HG03460 (cell line): ENCODE data around the gene PCBP4.
"Not testable (repeated sequence)": the region's sequence is repeated elsewhere in the genome, so short reads cannot be mapped to it uniquely, and the experiment has no call there.

Experiments used
- ATAC-seq: cut with Tn5 transposase; IDR thresholded peaks from one replicate; pipeline ENCODE4 v1.9.1; 2021; ENCODE audit not compliant: unreplicated experiment

PCBP4 gene

DNA sequence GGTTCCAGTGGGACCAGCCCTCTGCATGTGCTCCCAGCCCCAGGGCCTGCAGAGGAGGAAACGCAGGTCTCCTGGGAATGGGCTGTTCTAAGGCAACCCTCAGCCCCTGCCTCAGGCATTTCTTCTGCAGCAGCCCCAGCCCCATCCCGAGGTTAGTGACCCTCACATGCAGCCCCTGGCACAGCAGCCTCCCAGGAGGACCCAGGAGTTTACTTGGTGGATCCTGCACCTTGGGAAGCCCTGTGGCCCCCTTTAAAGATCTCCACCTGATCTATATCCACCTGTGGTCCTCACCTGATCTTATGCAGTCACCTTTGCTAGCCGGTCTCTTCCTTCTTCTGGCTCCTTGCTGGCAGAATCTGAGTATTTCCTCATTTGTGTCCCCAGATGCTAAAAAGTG lies 38.3 kb downstream of the PCBP4 start:
- ATAC-seq, result not testable (repeated sequence)

DNA sequence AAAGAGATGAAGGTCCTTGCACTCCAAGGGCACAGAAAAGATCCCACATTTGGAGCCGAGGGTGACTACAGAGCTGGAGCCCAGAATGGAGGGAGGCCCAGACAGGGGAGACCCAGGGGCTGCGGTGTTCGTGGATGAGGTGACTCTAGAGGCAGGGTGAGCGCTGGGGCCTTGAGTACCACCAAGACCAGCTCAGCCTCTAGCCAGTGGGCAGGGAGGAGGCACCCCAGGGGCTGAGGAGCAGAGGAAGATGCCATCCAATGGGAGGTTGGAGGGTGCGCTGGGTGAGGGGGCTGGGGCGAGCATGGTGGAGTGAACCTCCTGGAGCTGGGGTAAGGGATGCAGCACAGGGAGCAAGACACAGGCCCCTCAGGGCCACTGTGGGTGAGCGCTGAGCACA lies 38.8 kb downstream of the PCBP4 start:
- ATAC-seq, result no peak

DNA sequence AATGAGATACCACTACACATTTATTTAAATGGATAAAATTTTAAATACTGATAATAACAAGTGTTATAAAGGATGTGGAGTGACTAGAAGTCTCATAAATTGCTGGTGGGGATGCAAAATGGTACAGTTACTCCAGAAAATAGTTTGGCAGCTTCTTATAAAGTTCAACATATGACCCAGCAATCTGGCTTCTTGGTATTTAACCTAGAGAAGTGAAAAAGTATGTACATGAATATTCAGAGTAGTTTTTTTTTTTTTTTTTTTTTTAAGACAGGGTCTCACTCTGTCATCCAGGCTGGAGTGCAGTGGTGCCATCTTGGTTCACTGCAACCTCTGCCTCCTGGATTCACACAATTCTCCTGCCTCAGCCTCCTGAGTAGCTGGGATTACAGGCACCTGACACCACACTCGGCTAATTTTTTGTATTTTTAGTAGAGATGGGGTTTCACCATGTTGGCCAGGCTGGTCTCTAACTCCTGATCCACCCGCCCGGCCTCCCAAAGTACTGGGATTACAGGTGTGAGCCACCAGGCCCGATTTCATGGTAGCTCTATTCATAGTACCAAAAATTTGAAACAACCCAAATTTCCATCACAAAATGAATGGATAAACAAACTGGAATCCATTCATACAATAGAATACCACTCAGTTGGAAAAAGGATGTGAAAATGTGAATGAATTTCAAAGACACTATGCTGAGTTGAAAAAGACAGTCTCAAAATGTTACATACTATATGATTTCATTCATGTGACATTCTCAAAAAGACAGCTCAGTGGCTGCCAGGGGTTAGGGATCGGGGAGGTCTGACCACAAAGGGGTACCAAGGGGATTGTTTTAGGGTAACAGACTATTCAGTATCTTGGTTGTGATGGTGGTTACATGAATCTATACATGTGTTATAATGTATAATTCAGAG lies 39.9 kb downstream of the PCBP4 start:
- no peak for ATAC-seq

DNA sequence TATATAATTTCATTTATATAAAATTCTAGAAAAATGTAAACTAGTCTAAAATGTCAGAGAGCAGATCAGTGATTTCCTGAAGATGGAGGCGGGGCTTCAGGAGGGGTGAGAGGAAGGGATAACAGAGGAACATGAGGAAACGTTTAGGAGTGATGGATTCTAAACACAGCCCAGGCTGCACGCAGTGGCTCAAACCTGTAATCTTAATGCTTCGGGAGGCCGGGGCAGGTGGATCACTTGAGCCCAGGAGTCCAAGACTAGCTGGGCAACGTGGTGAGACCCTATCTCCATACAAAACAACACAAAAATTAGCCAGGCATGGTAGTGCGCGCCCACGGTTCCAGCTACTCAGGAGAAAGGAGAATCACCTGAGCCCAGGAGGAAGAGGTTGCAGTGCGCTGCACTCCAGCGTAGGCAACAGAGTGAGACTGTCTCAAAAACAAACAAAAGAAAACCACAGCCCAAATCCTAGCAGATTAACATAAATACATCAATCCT lies 46.1 kb downstream of the PCBP4 start:
- no peak for ATAC-seq

DNA sequence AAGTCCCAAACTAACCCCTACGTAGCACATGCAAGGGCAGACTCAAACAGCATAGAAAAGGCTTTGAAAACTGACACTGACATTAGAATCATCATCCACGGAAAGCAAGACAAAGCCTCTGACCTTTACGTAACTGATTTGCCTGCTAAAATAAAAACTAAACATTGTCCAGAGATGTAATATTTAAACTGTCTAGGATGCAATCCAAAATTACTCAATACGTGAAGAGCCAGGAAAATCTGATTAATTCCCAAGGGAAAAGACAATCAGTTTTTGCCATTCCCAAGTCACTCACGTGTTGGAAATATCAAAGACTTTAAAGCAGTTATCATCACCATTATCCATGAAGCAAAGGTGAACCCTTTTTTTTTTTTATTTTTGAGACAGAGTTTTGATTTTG lies 50.8 kb downstream of the PCBP4 start:
- no peak for ATAC-seq

DNA sequence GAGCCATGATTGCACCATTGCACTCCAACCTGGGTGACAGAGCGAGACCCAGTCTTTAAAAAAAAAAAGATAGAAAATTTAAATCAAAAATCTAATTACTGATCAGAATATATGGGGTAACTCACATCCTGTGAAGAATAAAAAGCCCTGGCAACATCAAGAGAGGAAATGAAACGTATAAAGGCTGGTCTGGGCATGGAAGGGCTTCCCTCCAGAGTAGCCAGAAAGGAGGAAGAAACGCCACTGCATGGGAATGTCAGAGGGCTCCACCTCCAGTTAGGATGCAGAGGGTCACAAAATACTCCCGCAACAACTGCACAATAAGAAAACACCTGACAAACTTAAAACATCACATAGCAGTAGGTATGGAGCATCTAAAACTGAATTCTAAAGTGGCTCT lies 59.2 kb downstream of the PCBP4 start:
- no peak for ATAC-seq
